Posterior vena cava (tissue), 2 donors: ENCODE results near the gene XRCC1. TPM values are rescaled to one million over a fixed set of nuclear protein-coding genes. Genes with fewer than 3 reads are reported as not detected.
"Not testable (repeated sequence)": the region's sequence is repeated elsewhere in the genome, so short reads cannot be mapped to it uniquely, and the experiment has no call there.

Source experiments
- DNase-seq: peaks from one replicate; pipeline ENCODE4 v3.0.0-alpha.2; 2020; ENCODE audit warnings: low spot score
- intact Hi-C, 2 donors: fragments of 100-400 bp; cut with DNase I; formaldehyde crosslinking; loops; one replicate each; pipeline versions ENCODE4 v1.14.1 to v1.14.2; 2022 to 2023
- total RNA-seq, 2 donors: library from RNA; stranded (reverse); fragmentation: NEBNext Ultra II Directional; extraction: Animal tissue kit (Norgen Biotek cat#: 25700); gene quantifications; one replicate each; pipeline ENCODE4 v1.2.1, GENCODE V29; 2021
- donor health status: DM: yes; HTN: yes; CAD: no.
- donor health status: DM: yes; HTN: yes; CAD: no.

XRCC1 gene
- total RNA-seq, 2 donors from 2014 or later, result 13.7 to 14.2 TPM

DNA sequence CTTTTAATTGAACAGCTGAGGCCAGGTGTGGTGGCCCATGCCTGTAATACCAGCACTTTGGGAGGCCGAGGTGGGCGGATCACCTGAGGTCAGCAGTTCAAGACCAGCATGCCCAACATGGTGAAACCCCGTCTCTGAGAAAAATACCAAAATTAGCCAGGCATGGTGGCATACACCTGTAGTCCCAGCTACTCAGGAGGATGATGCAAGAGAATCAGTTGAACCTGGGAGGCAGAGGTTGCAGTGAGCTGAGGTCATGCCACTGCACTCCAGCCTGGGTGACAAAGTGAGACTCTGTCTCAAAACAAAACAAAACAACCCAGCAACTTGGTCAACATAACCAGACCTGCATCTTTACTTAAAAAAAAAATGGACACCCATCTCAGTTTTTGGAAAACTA, 11.7 kb upstream of the XRCC1 start:
- intact Hi-C loops, DNase-seq: not testable (repeated sequence)

DNA sequence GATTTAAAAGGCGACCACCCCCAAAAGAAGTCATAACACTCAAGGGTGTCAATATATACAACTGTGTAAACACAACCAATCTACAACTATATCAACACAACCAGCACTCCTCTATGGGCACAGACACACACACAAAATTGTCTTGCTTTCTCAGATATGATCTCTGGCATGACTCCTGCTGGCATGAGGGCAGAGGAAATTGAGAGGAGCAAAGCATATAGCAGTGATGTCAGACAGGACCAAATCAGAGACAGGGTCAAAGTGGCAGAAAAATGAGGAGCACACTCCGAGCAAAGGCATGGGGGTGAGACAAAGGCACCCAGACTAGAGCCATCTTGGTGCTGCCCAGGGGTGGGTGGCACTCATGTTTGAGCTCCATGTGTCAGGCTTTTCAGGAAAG, 11.0 kb upstream of the XRCC1 start:
- no peak for DNase-seq

DNA sequence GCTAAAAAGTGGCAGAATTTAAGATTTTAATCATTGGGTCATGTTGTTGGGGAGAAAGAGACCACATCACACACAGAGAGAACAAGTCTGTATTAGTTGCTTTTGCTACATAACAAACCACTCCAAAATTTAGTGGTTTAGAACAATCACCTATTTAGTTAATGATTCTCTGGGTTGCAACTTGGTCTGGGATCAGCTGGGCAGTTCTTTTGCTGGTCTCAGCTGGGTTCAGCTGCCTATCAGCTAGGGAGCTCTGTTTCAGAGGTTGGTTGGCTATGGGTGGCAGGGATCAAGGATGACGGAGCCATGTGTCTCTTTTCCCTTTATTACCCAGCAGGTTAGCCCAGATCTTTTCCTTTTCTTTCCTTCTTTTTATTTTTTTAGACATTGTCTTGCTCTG, 9.2 kb upstream of the XRCC1 start:
- DNase-seq, result no peak
- intact Hi-C loops, result no loop called here

More for the DNA sequence above, 11.0 kb upstream of the XRCC1 start:
- intact Hi-C loops, result no loop called here

DNA sequence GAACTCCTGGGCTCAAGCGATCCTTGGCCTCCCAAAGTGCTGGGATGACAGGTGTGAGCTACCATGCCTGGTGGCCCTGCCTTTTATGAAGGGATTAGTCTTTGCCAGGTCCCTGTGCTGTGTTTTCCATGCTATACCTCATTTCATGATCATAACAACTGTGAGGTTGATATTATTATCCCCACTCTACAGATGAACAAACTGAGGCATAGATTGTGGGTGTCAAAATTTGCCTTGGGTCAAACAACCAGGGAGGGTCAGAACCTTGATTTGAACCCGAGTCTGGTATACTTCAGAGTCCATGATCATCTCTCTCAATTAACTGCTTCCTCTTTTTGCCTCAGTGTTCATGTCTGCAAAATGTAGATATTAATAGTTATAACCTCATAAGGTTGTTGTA, 7.2 kb upstream of the XRCC1 start:
- DNase-seq, result no peak
- intact Hi-C loops, result no loop called here

DNA sequence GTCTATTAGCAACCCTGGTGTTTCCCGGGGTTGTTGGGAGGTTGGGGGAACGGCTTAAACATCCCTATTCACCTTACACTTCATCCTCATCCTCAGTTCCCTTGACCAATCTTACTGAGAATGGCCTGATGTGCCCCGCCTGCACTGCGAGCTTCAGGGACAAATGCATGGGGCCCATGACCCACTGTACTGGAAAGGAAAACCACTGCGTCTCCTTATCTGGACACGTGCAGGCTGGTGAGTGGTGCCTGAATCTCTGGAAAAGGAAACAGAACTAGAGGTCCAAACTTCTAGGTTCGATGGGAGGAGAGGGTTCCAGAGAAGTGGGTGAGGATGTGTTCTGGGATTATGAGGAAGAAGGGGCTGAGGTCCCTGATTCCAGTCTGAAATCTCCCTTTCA, 6.1 kb upstream of the XRCC1 start:
- intact Hi-C loops, result no loop called here
- no peak for DNase-seq

DNA sequence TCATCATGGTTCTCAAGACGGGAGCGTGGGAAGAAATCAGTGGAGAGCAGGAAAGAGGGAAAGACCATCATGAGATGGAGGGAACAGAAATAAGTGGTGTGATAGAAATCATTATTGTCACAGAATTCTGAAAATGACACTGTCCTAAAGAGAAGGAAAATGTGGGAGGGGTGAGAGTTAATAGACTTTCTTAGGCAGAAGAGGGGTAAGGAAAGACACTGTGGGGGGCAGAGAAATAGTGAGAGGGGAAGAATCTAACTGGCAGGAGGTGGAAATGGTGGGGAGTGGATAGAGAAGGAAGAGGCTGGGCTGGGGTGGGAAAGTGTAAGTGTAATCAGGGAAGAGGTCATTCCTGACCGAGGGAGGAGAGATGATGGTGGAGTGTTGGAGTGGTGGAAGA, 3.5 kb upstream of the XRCC1 start:
- intact Hi-C loops, result no loop called here
- DNase-seq, result no peak

DNA sequence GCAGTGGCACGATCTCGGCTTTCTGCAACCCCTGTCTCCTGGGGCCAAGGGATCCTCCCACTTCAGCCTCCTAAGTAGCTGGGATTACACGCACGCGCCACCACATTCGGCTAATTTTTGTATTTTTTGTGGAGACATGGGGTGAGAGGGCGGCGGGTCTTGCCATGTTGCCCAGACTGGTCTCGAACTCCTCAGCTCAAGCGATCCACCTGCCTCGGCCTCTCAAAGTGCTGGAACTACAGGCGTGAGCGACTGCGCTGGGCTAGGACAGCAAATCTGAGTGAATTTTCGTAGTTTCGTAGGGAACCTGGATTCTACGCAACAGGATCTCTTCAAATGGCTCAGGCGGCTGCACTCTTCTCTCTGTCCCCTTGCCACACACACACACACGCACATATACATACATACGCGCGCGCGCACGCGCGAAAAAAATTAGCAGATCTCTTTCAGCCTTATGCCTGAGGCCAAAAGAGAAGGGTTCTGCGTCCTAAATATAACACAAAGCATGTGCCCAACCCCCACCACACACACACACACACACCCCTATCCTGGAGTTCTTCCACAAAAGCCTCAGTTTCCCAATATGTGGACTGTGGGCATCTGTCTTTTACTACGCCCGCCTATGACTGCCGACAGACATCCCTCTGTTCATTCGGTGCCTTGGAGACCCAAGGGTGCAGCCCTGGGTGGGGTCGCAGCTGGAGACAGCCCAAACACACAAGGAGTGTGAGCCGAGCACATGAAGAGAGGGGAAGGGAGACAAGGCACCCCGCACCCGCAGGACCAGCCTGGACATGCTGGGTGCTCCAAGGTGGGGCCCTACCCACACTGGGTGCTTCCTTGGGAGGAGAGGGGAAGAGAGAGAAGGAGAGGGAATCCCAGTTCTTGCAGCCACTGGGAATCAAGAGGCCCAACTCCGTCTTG, 890 bp upstream of the XRCC1 start:
- intact Hi-C loops, result no loop called here

DNA sequence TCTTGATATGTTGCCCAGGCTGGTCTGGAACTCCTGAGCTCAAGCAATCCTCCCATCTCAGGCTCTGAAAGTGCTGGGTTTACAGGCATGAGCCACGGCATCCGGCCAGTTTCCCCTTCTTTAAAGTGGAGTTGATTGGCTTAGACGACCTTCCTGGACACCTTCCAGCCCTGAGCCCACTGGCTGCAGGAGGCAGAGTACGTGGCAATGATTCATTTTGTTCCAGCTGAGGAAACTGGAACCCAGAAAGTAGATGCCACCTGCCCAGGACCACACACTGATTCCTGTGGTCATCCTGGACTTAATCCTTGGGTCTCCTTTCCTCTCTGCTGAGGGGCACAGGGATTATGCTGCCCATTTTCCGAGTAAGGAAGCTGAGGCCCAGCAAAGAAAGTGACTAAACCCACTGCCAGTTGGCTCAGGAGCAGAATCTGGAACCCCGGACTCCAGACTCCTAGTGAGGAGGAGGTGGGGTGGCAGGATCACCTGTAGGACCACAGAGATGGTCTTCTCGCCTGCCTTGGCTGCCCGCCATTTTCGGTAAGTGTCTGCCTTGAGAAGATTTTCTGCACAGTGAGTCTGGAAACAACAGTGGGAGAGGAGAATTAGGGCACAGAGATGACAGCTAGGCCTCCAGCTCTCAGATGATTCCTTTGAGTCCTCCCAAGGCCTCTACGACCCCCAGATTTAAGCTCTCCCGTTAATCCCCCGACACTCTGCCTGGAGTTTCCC, 737 bp downstream of the XRCC1 start:
- no peak for DNase-seq
- intact Hi-C loops, result no loop called here

More for the DNA sequence above, 890 bp upstream of the XRCC1 start:
- DNase-seq, result no peak

DNA sequence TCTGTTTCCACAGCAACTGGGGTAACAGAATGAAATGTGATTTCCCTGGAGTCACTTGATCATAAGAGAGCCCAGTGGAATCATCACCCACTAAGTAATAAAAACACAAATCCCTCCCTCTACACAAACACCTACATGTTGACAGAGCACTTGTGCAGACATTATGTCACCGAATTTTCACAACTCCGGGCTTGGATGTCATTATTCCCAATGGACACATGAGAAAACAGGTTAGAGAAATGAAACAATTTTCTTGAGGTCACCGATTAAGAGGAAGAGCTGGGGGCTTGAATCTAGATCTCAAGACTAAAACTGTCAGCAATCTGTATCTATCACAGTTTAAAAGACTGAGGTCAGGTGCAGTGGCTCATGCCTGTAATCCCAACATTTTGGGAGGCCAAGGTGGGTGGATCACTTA, 3.1 kb downstream of the XRCC1 start:
- intact Hi-C loops, result no loop called here
- no peak for DNase-seq

DNA sequence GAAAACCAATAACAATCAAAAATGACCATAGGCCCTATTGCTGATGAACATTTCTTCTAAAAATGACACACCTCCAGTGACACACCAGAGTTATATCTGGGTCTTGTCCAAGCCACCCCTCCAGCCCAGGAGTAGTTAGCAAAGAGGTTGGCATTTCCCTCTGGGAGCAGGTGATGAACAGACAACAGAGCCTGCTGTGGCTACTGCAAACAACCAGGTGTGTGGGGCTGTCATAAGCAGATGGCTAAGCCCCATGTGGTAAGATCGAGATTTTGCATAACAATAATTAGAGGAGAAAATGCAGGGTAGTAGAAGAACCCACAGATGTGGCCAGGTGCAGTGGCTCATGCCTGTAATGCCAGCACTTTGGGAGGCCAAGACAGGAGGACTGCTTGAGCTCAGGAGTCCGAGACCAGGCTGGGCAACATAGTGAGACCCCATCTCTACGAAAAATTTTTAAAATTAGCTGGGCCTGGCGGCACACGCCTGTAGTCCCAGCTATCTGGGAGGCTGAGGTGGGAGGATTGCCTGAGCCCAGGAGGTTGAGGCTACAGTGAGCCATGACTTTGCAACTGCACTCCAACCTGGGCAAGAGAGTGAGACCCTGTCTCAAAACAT, 5.0 kb downstream of the XRCC1 start:
- no peak for DNase-seq
- intact Hi-C loops, result no loop called here

DNA sequence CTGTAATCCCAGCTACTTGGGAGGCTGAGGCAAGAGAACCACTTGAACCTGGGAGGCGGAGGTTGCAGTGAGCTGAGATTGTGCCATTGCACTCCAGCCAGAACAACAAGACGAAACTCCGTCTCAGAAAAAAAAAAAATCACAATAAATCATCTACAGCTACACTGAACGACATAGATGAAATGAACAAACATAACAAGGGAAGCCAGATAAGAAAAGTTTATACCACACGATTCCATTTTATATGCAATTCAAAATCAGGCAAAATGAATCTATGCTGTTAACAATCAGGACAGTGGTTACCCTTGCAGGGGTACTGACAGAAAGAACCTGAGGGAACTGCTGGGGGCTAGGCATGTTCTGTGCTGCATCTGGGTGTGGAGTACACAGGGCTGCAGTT, 5.7 kb downstream of the XRCC1 start:
- no peak for DNase-seq
- intact Hi-C loops, result no loop called here

DNA sequence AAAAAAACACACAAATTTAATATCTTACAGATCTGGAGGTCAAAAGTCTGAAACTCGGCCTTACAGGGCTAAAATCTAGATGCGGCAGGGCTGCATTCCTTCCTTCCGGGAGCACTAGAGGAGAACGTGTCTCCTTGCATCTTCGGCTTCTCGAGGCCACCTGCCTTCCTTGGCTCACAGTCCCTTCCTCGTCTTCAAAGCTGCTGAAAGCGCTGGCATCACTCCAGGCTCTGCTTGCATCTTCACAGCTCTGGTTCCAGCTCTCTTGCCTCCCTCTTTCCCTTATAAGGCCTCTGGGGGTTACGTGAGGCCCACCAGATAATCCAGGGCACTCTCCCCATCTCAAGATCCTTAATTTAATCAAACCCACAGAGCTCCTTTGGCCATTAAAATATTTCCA, 10.5 kb downstream of the XRCC1 start:
- DNase-seq, result no peak
- intact Hi-C loops, result no loop called here

DNA sequence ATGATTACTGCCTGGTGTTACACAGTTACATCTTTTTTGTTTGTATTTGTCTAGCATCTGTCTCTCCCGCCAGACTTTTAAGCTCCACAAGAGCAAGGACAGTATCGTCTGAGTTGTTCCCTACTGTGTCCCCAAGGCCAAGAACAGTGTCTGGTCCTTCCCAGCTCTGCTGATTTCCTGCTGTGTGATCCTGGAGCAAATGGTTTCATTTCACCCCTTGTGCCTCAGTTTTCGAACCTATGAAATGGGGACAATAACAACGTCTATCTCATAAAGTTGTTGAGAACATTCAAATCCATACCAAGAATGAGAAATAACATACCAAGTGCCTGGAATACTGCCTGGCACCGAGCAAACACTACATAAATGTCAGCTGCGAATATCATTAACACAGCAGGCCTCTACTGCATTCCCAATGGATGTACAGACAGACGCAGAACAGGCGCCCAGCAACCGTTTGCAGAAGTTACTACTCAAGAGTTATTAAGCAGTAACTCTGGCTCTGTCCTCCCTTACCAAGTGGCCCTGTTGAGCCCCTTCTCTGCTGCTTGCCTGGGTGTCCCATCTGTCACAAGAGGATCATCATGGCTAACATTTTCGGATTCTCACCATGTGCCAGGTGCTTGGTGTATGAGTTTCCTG, 11.4 kb downstream of the XRCC1 start:
- intact Hi-C loops, result no loop called here
- DNase-seq, result no peak

DNA sequence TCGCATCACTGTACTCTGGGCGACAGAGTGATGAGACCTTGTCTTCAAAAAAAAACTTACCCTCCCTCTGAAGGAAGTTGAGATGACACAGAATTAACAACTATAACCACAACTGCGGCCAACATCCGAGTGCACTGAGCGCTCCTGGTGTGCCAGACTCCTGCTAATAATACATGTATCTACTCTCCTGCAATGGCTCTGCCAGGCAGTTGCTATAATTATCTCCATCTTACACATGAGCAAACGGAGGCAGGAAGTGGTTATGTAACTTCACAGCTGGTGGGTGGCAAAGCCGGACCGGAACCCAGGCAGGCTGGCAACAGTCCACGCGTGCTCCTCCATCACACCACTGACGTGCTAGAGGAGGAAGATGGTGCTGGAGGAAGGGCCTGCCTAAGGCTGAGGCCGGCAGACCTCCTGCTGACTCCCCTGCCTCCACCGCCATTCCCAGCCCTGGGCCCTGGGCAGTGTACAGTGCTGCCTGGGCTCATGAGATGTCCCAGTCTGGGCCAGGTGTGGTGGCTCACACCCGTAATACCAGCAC, 12.6 kb downstream of the XRCC1 start:
- intact Hi-C loops, result no loop called here

DNA sequence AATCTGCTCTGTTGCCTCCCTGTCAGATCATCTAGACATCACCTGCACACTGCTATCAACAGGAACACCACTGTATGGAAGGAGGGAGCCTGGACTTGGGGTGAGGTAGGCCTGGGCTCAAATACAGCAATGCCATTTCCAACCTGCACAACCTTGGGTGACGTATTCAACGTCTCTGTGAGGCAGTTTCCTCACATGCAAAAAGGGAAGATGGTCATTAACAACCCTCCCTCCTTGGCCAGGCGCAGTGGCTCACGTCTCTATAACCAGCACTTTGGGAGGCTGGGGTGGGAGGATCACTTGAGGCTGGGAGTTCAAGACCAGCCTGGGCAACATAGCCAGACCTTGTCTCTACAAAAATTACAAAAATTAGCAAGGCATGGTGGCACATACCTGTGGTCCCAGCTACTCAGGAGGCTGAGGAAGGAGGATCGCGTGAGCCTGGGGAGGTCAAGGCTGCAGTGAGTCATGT, 13.1 kb downstream of the XRCC1 start:
- peak; percentile 51 for DNase-seq
- intact Hi-C loops, result no loop called here

More for the DNA sequence above, 12.6 kb downstream of the XRCC1 start:
- DNase-seq, result peak; percentile 94

DNA sequence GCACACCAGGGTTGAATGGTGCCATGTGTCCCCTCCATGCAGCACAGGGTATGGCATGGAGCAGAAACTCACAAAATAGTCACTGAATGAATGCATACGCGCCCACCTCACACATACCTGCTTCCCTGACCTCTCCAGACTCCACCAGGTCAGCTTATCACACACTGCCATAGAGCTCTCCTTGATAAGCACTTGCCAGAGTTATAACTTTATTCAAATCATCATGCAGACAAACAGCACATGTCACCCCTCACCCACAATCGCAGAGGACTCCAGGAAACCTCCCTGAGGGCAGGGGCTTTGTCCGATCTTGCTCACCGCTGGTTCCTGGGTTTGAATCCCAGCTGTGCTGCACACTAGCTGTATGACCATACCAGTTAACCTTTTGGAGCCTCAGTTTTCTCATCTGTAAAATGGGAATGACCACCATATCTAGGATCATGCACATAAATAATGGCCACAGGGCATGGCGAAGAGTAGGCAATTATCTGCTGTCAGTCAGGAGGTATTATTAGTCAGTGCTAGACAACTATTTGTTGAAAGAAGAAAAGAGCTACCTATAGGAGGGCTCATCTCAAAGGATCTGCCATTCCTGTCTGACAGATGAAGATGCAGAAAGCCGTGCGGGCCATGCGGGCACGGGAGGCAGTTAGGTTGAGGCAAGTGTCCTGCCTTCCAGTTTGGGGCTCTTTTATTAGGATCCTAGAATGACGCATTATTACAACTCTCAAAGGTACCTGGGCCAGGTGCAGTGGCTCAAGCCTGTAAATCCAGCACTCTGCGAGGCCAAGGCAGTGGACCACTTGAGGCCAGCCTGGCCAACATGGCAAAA, 14.0 kb downstream of the XRCC1 start:
- intact Hi-C loops, result no loop called here
- no peak for DNase-seq

DNA sequence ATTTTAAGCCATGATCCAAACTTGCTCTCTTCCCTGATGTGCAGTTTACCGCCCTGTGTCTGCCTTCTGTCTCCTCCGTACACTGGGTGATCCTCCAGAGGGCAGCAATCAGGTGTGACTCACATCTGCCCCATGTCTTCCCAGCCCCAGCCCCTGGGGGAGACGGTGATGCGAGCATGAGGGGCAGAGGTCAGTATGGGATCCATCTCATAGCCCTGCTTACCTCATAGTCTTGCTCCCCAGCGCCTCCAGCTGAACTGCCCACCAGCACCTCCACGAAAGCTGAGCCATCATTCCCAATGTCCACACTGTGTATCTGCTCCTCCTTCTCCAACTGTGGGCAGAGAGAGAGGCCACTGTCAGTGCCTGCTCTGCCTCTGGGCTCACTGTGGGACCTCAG, 14.6 kb downstream of the XRCC1 start:
- DNase-seq, result no peak
- intact Hi-C loops, result no loop called here

DNA sequence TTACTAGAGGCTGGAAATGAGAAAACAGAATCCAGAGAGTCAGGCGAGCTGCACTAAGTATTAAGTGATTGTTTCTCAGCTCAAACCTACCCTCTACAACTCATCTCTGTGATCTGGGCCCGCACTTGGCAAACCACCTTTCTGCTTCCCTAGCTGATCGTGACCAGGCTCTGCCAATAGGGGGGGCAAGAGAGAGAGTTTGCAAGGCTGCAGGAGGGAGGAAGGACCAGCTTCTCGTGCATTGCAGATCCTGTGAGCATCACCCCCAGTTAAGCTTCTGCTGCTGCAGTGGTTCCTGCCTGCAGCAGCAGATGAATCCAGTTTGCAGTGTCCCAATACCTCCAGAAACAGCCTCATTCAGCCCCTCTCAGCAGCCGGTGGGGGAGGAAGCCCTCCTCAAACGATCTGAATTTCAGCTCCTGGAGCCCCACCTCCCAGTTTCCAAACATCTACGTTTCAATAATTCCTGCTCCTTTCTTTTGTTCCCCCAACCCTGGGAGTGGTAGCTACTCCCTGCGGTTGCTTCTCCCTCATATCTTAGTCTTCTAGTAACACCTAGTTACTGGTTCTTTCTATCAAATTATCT, 20.0 kb downstream of the XRCC1 start:
- intact Hi-C loops, result loop anchor here in 1 of 2 donors (10.0 kb wide), 1 partner anchor 100 kb away; no protein-coding TSS in a partner anchor
- no peak for DNase-seq
